ENCODE results near the gene ARHGAP12.

The ARHGAP12 gene

DNA sequence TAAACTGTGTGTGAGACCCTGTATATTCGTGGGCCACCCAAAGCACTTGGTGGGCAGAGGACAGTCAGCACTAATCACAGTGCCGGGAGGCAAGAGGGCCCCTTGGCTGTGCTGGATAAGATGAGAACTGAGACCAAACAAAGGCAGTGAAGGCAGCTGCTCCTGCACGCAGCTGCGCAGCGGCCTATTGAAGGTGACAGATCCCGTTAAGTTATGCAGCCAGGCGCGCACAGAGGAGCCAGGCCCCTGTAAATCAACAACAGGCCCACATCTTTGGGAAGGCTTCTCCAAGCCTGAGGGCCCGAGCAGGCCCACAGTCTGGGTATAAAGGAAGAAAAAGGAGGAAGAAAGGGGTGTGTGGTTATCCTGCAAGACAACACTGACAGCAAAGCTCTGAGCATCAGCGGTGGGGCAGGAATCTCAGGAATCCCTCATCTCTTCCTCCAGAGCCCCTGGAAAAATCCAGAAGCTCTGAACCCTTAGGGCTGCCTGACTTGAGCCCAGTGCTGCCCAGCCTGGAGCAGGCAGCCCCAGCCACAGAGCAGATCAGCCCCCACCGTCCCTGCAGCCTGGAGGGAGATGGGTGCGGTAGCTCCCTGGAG is 154.2 kb downstream of the ARHGAP12 start (continued):
- TF ChIP-seq ZBTB1 (tag by site-specific recombination; IDR thresholded peaks at IDR 0.05) (no peak), SP7 (tag by site-specific recombination; IDR thresholded peaks at IDR 0.05) (no peak), ZNF16 (tag by site-specific recombination; IDR thresholded peaks at IDR 0.05; ENCODE audit: low read depth) (no peak), ZFP37 (tag by site-specific recombination; IDR thresholded peaks at IDR 0.05) (no peak), BCL11B (tag by site-specific recombination; IDR thresholded peaks at IDR 0.05; ENCODE audit: low read depth) (no peak), GFI1B (tag by site-specific recombination; IDR thresholded peaks at IDR 0.05) (no peak), ZNF654 (tag by site-specific recombination; IDR thresholded peaks at IDR 0.05; ENCODE audit: low read depth) (no peak), ZNF707 (tag by site-specific recombination; IDR thresholded peaks at IDR 0.05) (no peak), ZNF202 (tag by site-specific recombination; IDR thresholded peaks at IDR 0.05; ENCODE audit: borderline replicate concordance) (no peak), ZNF701 (tag by site-specific recombination; IDR thresholded peaks at IDR 0.05) (no peak)

DNA sequence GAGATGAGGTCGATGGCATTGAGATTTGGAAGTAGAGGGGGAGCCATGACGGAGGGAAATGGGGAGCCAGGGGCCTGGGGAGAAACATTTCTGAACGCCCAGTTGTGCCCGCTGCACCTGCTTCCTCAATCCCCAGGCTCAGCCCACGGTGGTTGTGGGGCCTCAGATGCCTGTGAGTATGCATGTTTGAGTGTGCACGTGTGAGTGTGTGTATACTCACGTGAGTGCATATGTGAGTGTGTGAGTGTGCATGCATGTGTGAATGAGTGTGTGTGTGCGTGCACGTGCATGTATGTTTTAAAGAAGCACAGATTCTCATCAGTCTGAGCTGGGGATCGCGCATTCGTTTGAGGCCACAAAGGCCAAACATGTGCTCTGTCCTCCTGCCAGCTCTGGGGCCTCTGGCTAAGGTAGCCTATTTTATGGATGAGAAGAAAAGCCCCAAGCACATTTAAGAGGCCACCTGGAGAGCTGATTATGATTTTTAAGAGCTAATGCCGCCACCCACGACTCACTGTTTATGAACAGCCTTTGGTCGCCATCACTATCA is 154.8 kb downstream of the ARHGAP12 start:
- POLR2A ChIA-PET: no interaction called here
- TF ChIP-seq, protein P1, sequence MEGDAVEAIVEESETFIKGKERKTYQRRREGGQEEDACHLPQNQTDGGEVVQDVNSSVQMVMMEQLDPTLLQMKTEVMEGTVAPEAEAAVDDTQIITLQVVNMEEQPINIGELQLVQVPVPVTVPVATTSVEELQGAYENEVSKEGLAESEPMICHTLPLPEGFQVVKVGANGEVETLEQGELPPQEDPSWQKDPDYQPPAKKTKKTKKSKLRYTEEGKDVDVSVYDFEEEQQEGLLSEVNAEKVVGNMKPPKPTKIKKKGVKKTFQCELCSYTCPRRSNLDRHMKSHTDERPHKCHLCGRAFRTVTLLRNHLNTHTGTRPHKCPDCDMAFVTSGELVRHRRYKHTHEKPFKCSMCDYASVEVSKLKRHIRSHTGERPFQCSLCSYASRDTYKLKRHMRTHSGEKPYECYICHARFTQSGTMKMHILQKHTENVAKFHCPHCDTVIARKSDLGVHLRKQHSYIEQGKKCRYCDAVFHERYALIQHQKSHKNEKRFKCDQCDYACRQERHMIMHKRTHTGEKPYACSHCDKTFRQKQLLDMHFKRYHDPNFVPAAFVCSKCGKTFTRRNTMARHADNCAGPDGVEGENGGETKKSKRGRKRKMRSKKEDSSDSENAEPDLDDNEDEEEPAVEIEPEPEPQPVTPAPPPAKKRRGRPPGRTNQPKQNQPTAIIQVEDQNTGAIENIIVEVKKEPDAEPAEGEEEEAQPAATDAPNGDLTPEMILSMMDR (tag by site-specific recombination; IDR thresholded peaks at IDR 0.05): no peak
- TF ChIP-seq TCF7L2 (IDR thresholded peaks at IDR 0.05; ENCODE audit: borderline replicate concordance, low read depth, low read length) (no peak), ZNF529 (tag by site-specific recombination; IDR thresholded peaks at IDR 0.05; ENCODE audit: insufficient replicate concordance) (no peak), ZNF350 (tag by site-specific recombination; IDR thresholded peaks at IDR 0.05) (no peak), ZNF747 (tag by site-specific recombination; IDR thresholded peaks at IDR 0.05) (no peak), GLI4 (tag by site-specific recombination; IDR thresholded peaks at IDR 0.05) (no peak)
- Histone ChIP-seq H3K9me3 (ENCODE audit: control insufficient read depth, insufficient read depth, low read depth, low read length) (no peaks in the 10 kb centered on the region), H3K27ac (ENCODE audit: extremely low read depth, low read depth, low read length) (no peak overlapping the region), H3K36me3 (ENCODE audit: control insufficient read depth in 2 of 2, insufficient read depth in 1 of 2, low read length in 2 of 2) (no peaks in the 10 kb centered on the region), H3K4me3 (ENCODE audit: low read depth, low read length) (no peak overlapping the region), H3K4me1 (ENCODE audit: control insufficient read depth, insufficient read depth, low read length) (no peaks in the 10 kb centered on the region)
- CTCF ChIA-PET: no interaction called here

DNA sequence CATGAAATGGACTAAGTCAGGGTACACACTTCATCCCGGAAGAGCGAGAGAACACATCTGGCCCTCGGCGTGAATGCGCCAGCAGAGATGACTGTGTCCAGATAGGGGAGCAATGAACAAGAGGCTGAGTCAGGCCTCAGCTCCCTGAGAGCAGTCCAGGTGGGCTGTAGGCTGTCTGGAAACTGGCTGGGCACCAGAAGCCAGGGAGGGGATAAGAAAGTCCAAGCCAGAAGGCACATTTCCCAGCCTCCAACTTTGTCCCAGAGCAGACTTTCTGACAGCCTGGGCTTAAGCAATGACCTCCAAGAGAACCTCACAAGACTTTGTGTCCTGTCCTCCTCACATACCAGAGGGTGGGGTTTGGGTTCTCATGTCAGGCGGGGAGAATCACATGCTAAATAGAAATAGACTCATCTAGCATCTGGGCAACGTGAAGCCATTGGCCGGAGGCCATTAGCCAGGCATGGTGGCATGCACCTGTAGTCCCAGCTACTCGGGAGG is 157.2 kb downstream of the ARHGAP12 start:
- H3K36me3 ChIP-seq (ENCODE audit: control insufficient read depth in 2 of 2, insufficient read depth in 1 of 2, low read length in 2 of 2): no peaks in the 10 kb centered on the region
- no peaks in the 10 kb centered on the region for H3K9me3 ChIP-seq (ENCODE audit: control insufficient read depth, insufficient read depth, low read depth, low read length)
- H3K4me3 ChIP-seq (ENCODE audit: low read depth, low read length): no peak overlapping the region
- no peak for TF ChIP-seq BCL11A (tag by site-specific recombination; IDR thresholded peaks at IDR 0.05; ENCODE audit: low read depth)
- no peak for TF ChIP-seq ZNF610 (tag by site-specific recombination; IDR thresholded peaks at IDR 0.05; ENCODE audit: borderline replicate concordance)
- no peak for TF ChIP-seq ZBTB8A (tag by site-specific recombination; IDR thresholded peaks at IDR 0.05)
- TF ChIP-seq, protein P2, sequence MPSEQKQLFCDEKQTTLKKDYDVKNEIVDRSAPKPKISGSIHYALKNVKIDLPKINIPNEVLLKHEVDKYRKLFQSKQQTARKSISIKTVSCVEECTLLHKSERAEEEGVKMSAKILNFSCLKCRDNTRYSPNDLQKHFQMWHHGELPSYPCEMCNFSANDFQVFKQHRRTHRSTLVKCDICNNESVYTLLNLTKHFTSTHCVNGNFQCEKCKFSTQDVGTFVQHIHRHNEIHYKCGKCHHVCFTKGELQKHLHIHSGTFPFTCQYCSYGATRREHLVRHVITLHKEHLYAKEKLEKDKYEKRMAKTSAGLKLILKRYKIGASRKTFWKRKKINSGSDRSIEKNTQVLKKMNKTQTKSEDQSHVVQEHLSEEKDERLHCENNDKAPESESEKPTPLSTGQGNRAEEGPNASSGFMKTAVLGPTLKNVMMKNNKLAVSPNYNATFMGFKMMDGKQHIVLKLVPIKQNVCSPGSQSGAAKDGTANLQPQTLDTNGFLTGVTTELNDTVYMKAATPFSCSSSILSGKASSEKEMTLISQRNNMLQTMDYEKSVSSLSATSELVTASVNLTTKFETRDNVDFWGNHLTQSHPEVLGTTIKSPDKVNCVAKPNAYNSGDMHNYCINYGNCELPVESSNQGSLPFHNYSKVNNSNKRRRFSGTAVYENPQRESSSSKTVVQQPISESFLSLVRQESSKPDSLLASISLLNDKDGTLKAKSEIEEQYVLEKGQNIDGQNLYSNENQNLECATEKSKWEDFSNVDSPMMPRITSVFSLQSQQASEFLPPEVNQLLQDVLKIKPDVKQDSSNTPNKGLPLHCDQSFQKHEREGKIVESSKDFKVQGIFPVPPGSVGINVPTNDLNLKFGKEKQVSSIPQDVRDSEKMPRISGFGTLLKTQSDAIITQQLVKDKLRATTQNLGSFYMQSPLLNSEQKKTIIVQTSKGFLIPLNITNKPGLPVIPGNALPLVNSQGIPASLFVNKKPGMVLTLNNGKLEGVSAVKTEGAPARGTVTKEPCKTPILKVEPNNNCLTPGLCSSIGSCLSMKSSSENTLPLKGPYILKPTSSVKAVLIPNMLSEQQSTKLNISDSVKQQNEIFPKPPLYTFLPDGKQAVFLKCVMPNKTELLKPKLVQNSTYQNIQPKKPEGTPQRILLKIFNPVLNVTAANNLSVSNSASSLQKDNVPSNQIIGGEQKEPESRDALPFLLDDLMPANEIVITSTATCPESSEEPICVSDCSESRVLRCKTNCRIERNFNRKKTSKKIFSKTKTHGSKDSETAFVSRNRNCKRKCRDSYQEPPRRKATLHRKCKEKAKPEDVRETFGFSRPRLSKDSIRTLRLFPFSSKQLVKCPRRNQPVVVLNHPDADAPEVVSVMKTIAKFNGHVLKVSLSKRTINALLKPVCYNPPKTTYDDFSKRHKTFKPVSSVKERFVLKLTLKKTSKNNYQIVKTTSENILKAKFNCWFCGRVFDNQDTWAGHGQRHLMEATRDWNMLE (tag by site-specific recombination; conservative IDR thresholded peaks at IDR 0.05; ENCODE audit: low read depth): no peak
- no peak for TF ChIP-seq HOXD13 (CRISPR knock-in tag; IDR thresholded peaks at IDR 0.05; ENCODE audit: borderline replicate concordance)
- TF ChIP-seq ZNF416 (tag by site-specific recombination; IDR thresholded peaks at IDR 0.05): no peak
- no peak for TF ChIP-seq ZNF140 (tag by site-specific recombination; IDR thresholded peaks at IDR 0.05)
- no peak for TF ChIP-seq ZNF311 (tag by site-specific recombination; IDR thresholded peaks at IDR 0.05; ENCODE audit: borderline replicate concordance)
- CTCF ChIA-PET: interaction anchor here (0.6 to 1.2 kb wide), 2 partner anchors 13 to 55 kb away, joined by 3 to 5 read pairs; no protein-coding TSS in a partner anchor
- H3K27ac ChIP-seq (ENCODE audit: extremely low read depth, low read depth, low read length): no peak overlapping the region
- H3K4me1 ChIP-seq (ENCODE audit: control insufficient read depth, insufficient read depth, low read length): no peaks in the 10 kb centered on the region
- POLR2A ChIA-PET: no interaction called here
